Keratinocyte (primary cell): Measurements from ENCODE around the gene GPR158.

Experiments
- CTCF ChIP-seq, 3 experiments: IDR thresholded peaks in 1 of 3; conservative IDR thresholded peaks in 1 of 3; optimal IDR thresholded peaks in 1 of 3; 2 replicates in 2 of 3; 3 replicates in 1 of 3; pipeline versions ENCODE3 to v1.5.1; 2011; ENCODE audit warnings: low read length in 3 of 3, mild to moderate bottlenecking in 3 of 3, moderate library complexity in 2 of 3, control low read depth in 1 of 3, inconsistent platforms in 1 of 3; ENCODE audit not compliant: insufficient read depth in 2 of 3; ENCODE audit errors: extremely low read depth in 1 of 3
- EZH2 ChIP-seq: IDR thresholded peaks from one replicate; pipeline ENCODE4 v1.6.1; 2012; ENCODE audit warnings: inconsistent platforms, mild to moderate bottlenecking, low read length, moderate library complexity

- TF ChIP-seq EZH2: no peak
- no peak for TF ChIP-seq CTCF (optimal IDR thresholded peaks at IDR 0.05 in 1 of 3, IDR thresholded peaks at IDR 0.05 in 1 of 3, conservative IDR thresholded peaks at IDR 0.05 in 1 of 3; ENCODE audit: extremely low read depth in 1 of 3, insufficient read depth in 2 of 3, low read length in 3 of 3)
Measured at GRCh38 chr10:25300073-25300472, 125.3 kb downstream of the GPR158 start.
